ENCODE data around the gene CCNT1.
"Not testable (repeated sequence)": the region's sequence is repeated elsewhere in the genome, so short reads cannot be mapped to it uniquely, and the experiment has no call there.

The CCNT1 gene

GRCh38 chr12:48716493-48717251 lies at the start of gene CCNT1:
TSS of gene CCNT1 (minus strand) at chr12:48716707. CDS start at chr12:48716675, 32 bp downstream.
- peak; percentile 98 for DNase-seq

DNA sequence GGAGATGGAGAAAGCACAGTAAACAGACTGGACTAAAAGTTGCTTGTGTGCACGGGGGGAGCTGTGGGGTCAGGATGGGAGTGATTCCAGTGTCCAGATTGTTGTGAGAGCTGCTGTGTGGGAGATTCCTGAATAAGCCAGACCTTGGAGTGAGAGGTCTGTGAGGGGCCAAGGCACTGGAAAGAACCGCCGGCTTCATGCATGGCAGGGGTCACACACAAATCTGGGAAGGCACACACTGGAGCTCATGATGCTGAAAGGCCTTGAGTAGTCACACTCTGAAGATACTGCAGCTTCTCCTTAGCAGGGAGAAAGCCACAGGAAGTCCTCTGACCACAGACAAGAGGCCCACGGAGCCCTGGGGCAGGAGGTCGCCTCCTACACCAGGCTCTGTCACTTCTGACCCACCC lies 49.3 kb upstream of the CCNT1 start:
- DNase-seq, result no peak

DNA sequence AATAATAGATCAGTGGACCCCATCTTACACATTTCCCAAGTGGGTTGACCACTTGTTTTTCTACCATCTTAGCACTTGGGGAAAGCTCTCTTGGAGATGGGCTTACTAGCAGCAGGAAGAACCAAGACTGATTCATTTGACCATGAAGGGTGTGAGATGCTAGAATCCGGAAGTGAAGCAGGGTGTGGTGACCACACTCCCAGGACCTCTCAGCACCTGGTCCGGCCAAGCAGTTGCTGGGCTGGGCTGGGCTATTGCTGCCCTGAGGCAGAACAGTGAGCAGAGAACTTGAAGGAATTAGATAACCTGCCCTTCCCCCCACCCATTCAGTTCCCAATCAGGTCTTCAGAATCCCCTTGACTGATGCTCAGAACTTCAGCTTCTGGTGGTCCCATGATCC lies 48.0 kb upstream of the CCNT1 start:
- no peak for DNase-seq

DNA sequence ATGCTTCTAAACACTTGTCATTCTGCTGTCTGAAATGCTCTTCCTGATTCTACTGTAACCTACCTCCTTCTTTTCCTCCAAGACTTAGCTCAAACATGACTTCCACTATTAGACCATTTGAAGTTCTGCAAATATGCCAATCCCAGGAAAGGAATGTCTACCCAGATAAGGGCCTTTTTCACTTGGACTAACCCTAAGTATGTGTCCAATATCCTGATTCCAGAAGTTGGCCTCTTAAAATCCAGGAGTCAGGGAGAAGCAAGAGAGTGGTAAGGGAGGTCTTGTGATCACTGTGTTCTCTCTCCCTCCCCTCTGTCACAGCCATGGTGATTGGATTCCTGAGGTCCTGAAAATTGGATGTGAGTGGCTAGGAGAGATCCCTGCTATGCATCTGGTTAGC lies 42.2 kb upstream of the CCNT1 start:
- DNase-seq, result no peak

DNA sequence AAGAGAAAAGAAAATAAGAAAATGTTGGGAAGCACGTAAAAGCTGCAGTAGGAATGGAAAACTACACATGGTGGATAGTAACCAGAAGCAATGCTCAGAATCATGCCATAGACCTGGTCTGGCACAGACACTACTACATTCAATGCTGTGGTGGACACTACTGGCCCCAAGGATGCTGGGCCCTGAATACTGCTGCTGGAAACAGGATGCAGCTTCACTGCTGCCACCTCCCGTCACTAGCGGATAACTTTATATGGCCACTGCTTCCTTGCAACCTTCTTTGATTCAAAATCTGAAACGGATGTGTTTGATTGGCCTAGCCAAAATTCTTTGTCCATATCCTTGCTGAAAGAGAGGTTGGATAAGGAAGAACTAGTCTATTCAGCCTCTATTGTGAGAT lies 41.7 kb upstream of the CCNT1 start:
- no peak for DNase-seq

- DNase-seq, result no peak
Measured at GRCh38 chr12:48750769-48751356, 34.4 kb upstream of the CCNT1 start.

DNA sequence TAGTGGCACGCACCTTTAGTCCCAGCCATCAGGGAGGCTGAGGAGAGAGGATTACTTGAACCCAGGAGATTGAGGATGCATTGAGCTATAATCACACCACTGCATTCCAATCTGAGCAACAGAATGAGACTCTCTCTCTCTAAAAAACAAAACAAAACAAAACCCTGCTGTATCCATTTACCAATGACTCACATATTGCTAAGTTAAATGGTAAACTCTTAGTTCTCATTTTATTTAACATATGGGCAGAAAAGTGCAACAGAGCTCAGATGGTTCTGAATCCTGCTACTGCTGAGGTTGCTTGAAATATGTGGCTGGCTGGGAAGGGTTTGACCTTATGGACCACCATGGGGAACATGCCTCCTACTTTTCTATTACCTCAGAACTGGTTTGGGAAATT lies 33.7 kb upstream of the CCNT1 start:
- no peak for DNase-seq

GRCh38 chr12:48744251-48745008 lies 27.9 kb upstream of the CCNT1 start:
- no peak for DNase-seq

- DNase-seq, result no peak
Measured at GRCh38 chr12:48739618-48740269, 23.2 kb upstream of the CCNT1 start.

DNA sequence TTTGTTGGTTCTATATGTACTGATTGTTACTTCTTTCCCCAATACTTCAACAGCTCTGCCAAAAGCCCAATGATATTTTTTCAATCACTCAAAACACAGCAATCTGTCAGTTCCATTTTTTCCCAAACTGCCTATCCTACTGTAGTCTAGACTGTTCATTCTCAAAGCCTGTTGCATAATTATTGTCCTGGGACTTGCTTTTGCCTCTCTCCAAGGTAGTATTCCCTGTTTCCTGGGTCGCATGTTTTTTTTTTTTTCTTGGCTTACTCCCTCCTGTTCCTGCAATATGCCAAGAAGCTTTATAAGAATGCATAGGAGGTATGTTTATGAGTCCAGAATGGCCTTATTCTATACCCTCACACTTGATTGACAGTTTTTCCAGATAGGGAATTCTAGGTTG lies 19.9 kb upstream of the CCNT1 start:
- DNase-seq, result no peak

DNA sequence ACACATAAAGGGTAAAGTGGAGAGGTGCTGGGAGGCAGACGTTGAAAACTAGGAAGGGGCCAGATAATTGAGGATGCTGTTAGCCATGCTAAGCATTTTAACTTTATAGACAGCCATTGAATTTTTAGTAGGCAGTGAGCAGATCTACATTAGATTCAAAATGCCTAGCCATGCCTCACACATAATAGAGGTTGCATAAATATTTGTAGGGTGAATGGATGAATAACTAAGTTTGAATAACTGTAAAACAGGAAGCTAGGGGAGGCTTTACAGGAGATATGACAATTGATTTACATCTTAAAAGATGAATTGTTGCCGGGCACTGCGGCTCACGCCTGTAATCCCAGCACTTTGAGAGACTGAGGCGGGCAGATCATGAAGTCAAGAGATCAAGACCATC lies 12.3 kb upstream of the CCNT1 start:
- no peak for DNase-seq

- not testable (repeated sequence) for DNase-seq
Measured at GRCh38 chr12:48720737-48721136, 4.2 kb upstream of the CCNT1 start.

DNA sequence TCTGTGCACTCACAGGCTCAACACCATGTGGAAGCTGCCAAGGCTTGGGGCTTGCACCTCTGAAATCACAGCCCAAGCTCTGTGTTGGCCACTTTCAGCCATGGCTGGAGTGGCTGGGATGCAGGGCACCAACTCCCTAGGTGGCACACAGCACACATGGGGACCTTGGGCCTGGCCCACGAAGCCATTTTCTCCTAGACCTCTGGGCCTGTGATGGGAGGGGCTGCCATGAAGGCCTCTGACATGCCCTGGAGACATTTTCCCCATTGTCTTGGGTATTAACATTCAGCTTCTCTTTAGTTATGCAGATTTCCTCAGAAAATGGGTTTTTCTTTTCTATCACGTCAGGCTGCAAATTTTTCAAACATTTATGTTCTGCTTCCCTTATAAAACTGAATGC lies 3.7 kb upstream of the CCNT1 start:
- not testable (repeated sequence) for DNase-seq

DNA sequence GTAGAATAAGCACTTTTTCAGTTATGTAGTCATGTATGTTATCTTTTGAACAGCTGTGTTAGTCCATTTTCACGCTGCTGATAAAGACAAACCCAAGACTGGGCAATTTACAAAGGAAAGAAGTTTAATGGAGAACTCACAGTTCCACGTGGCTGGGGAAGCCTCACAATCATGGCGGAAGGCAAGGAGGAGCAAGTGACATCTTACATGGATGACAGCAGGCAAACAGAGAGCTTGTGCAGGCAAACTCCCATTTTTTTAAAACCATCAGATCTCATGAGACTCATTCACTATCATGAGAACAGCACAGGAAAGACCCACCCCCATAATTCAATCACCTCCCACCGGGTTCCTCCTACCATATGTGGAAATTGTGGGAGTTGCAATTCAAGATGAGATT lies 2.5 kb upstream of the CCNT1 start:
- not testable (repeated sequence) for DNase-seq

GRCh38 chr12:48717252-48717695 lies 767 bp upstream of the CCNT1 start:
- DNase-seq, result no peak

DNA sequence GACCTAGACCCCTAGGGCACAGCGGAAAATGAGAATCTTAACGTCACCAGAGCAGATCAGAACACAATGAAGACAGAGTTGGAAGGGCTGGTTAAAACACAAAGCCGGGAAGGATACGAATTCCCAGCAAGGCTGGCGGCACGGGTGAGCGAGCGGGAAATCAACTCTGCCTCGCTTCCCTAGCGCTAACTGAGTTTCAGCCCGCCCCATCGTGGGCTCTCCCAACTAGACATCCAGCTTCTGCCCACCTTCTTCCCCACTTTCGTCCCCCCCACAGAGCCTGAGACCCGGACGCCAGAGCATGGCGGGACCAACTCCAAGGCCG lies 377 bp downstream of the CCNT1 start:
- no peak for DNase-seq

DNA sequence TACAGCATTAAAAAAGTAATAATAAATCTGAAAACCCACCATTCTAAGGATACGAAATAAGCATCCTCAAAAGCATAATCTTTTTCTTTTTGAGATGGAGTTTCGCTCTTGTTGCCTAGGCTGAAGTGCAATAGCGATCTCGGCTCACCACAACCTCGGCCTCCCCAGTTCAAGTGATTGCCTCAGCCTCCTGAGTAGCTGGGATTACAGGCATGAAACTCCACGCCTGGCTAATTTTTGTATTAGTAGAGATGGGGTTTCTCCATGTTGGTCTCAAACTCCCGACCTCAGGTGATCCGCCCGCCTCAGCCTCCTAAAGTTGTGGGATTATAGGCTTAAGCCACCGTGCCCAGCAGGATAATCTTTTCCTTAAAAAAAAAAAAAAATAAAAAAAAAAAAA lies 4.3 kb downstream of the CCNT1 start:
- no peak for DNase-seq

GRCh38 chr12:48698822-48699221 lies 17.7 kb downstream of the CCNT1 start:
- DNase-seq, result not testable (repeated sequence)

GRCh38 chr12:48696626-48697025 lies 19.9 kb downstream of the CCNT1 start:
- DNase-seq, result no peak

DNA sequence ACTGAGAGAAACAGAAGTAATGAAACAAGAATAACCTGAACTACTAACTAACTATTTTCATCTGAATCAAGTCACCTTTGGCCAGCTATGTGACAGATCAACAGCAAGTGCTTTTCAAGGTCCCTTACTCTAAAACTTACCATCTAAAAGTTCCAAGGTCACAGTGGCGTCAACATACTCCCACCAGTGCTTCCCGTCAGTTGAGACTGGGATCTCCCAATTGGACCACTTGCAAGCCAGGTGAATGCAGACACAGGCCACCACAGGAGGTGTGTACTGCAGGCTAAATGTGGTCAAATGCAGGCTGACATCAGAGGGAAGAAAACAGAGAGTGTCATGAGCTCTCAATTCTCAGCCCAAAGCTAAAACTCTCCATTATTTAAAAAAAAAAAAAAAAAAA lies 20.6 kb downstream of the CCNT1 start:
- no peak for DNase-seq

GRCh38 chr12:48694038-48694437 lies 22.5 kb downstream of the CCNT1 start:
- DNase-seq, result no peak

GRCh38 chr12:48693572-48693971 lies 22.9 kb downstream of the CCNT1 start:
- DNase-seq, result no peak

DNA sequence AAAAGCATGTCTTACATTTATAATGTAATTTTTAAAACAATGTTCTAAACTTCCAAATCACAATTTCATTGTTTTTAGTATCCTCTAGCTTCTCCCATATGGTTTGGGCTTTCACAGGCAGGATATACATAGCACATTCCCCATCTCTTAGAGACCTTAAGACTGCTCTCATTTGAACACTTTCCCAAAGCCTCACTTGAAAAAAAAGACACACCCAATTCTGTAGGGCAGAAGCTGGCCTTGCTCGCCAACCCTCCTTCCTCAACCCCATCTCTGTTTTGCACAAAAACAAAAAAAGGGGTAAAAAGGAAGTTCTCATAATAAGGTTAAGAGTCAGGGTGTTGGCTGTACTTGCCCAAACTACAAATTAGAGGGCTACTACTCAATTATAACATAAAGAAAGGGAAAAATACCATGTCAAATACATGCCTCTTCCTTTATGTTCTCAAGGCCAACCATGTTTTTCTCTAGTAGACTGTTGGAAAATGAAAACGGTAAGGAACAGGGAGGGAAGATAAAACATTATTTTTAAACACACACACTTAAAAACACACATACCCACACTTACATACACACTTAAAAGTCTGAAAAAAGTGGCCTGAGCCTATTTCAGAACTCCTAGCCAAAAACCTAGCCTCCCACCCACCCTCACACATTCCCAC lies 24.6 kb downstream of the CCNT1 start:
- DNase-seq, result no peak

All from activated CD4-positive, CD25-positive, alpha-beta regulatory T cell treated with anti-CD3 and anti-CD28 coated beads, Interleukin-2, amount 50 U/mL, for 72 hours (primary cell).